LNCaP clone FGC (cell line): ENCODE results near the gene WDR77.

Source experiments
- DNase-seq: peaks from one replicate; pipeline ENCODE4 v3.0.0-alpha.2; 2011; ENCODE audit warnings: low read depth
- H3K4me3 ChIP-seq: 2 replicates; pipeline ENCODE4 v1.5.1; 2011; ENCODE audit warnings: mild to moderate bottlenecking, low read depth, low read length, control low read depth
- CTCF ChIP-seq: IDR thresholded peaks from 2 replicates; pipeline ENCODE4 v1.5.1; 2012; ENCODE audit warnings: mild to moderate bottlenecking; ENCODE audit not compliant: control insufficient read depth, insufficient read depth; ENCODE audit errors: extremely low read depth

Gene WDR77

GRCh38 chr1:111452581-111452980, 3.5 kb upstream of the WDR77 start:
- no peak overlapping the region for H3K4me3 ChIP-seq
- TF ChIP-seq CTCF, result no peak

GRCh38 chr1:111450185-111450584, 1.1 kb upstream of the WDR77 start:
- TF ChIP-seq CTCF, result no peak
- no peak for DNase-seq
- H3K4me3 ChIP-seq, result peak overlapping the region; percentile 83

More at GRCh38 chr1:111452581-111452980, 3.5 kb upstream of the WDR77 start:
- DNase-seq, result no peak

- H3K4me3 ChIP-seq, result peak overlapping the region; percentile 83
- no peak for TF ChIP-seq CTCF
- no peak for DNase-seq
Measured at GRCh38 chr1:111449703-111450017, 604 bp upstream of the WDR77 start.

- H3K4me3 ChIP-seq, result peak overlapping the region; percentile 83
- TF ChIP-seq CTCF, result no peak
- DNase-seq, result no peak
Measured at GRCh38 chr1:111448482-111448917, 556 bp downstream of the WDR77 start.

- TF ChIP-seq CTCF, result no peak
Measured at GRCh38 chr1:111446967-111447892, 1.8 kb downstream of the WDR77 start.

GRCh38 chr1:111446546-111446945, 2.5 kb downstream of the WDR77 start:
- H3K4me3 ChIP-seq, result peak overlapping the region; percentile 29
- TF ChIP-seq CTCF, result no peak
- no peak for DNase-seq

More at GRCh38 chr1:111446967-111447892, 1.8 kb downstream of the WDR77 start:
- peak; percentile 37 for DNase-seq
- peak overlapping the region; percentile 83 for H3K4me3 ChIP-seq
